ENCODE results near the gene GABBR2. TPM values are rescaled to one million over a fixed set of nuclear protein-coding genes. Genes with fewer than 3 reads are reported as not detected.

Gene GABBR2
- total and polyA plus RNA-seq, 2 of the 8 experiments (the other 6 are each of a cell fraction or from before 2014, with no cell fraction given), result 0.50 to 1.2 TPM

GRCh38 chr9:98378794-98379193, 329.9 kb downstream of the GABBR2 start:
- CTCF ChIA-PET (ENCODE audit: partially characterized antibody), result interaction anchor here (0.6 to 2.7 kb wide), 5 partner anchors 14 to 334 kb away, joined by 3 to 8 read pairs (median 5); no protein-coding TSS in a partner anchor
- Histone ChIP-seq H4K5ac (ENCODE audit: insufficient read length, low read depth, low read length) (no peak overlapping the region), H4K91ac (replicated peaks; ENCODE audit: insufficient read length, low read length) (no peak overlapping the region), H3K4me2 (ENCODE audit: insufficient read depth in 1 of 2, low read depth in 2 of 2, low read length in 2 of 2) (no peak overlapping the region), H2BK120ac (replicated peaks; ENCODE audit: low read depth, low read length) (no peak overlapping the region), H3K9me3 (ENCODE audit: insufficient read depth in 2 of 2, low read depth in 1 of 2, low read length in 1 of 2) (no peaks in the 10 kb centered on the region), H3K4ac (replicated peaks; ENCODE audit: insufficient read length, low read depth, low read length) (no peak overlapping the region), H3K23me2 (ENCODE audit: low read depth, low read length) (no peaks in the 10 kb centered on the region), H3K79me1 (ENCODE audit: low read depth, low read length) (no peaks in the 10 kb centered on the region), H3K9ac (replicated peaks in 1 of 4; ENCODE audit: extremely low read depth in 1 of 4, low read depth in 3 of 4, low read length in 3 of 4) (no peak overlapping the region), H4K8ac (ENCODE audit: extremely low read depth, insufficient read depth, low read length) (no peak overlapping the region), H3K23ac (ENCODE audit: insufficient read length) (no peak overlapping the region), H2BK15ac (ENCODE audit: low read length) (no peak overlapping the region), H4K20me1 (replicated peaks in 1 of 2; ENCODE audit: control insufficient read depth in 1 of 2, insufficient read depth in 2 of 2, low read length in 2 of 2) (no peaks in the 10 kb centered on the region), H3K79me2 (ENCODE audit: control insufficient read depth in 1 of 2, insufficient read depth in 2 of 2, low read length in 2 of 2) (no peaks in the 10 kb centered on the region), H3K4me3 (ENCODE audit: extremely low read depth in 1 of 4, insufficient read depth in 2 of 4, low read depth in 3 of 4, low read length in 4 of 4) (no peak overlapping the region), H2AK5ac (ENCODE audit: low read depth, low read length) (no peak overlapping the region), H3K4me1 (replicated peaks in 1 of 4; ENCODE audit: control insufficient read depth in 3 of 4, insufficient read depth in 4 of 4, low read length in 3 of 4) (peaks cover 2 to 9% (median 6%) of the 10 kb centered on the region in 4 experiments; a peak in 6 of 7 replicates), H3K14ac (ENCODE audit: insufficient read length) (no peak overlapping the region), H2BK12ac (ENCODE audit: low read depth, low read length) (no peak overlapping the region), H2AFZ (ENCODE audit: low read length) (no peak overlapping the region), H3K18ac (ENCODE audit: extremely low read depth, low read length) (no peak overlapping the region), H3K36me3 (ENCODE audit: control insufficient read depth in 2 of 4, insufficient read depth in 4 of 4, low read length in 3 of 4) (no peaks in the 10 kb centered on the region), H3K27me3 (replicated peaks in 1 of 4; ENCODE audit: control insufficient read depth in 3 of 4, extremely low read depth in 1 of 4, insufficient read depth in 3 of 4, low read length in 3 of 4) (no peaks in the 10 kb centered on the region), H2BK20ac (ENCODE audit: low read length) (no peak overlapping the region), H3K56ac (replicated peaks; ENCODE audit: insufficient read length, low read depth, low read length) (no peak overlapping the region), H3K27ac (ENCODE audit: low read depth, low read length) (no peak overlapping the region), H2BK5ac (ENCODE audit: low read depth, low read length) (no peak overlapping the region)
- no peak for TF ChIP-seq GTF2F1 (IDR thresholded peaks at IDR 0.05; ENCODE audit: borderline replicate concordance, low read depth, low read length)
- TF ChIP-seq SIX5 (IDR thresholded peaks at IDR 0.05; ENCODE audit: low read depth, low read length), result no peak
- TF ChIP-seq CBX5 (IDR thresholded peaks at IDR 0.05; ENCODE audit: low read depth, low read length), result no peak
- TF ChIP-seq YY1 (IDR thresholded peaks at IDR 0.05; ENCODE audit: low read depth, low read length), result no peak
- TF ChIP-seq CTBP2 (IDR thresholded peaks at IDR 0.05; ENCODE audit: borderline replicate concordance, insufficient read depth, insufficient read length, low read length), result no peak
- TF ChIP-seq EP300 (IDR thresholded peaks at IDR 0.05; ENCODE audit: borderline replicate concordance in 1 of 2, low read depth in 2 of 2, low read length in 2 of 2), result no peak
- no peak for TF ChIP-seq ATF3 (IDR thresholded peaks at IDR 0.05; ENCODE audit: insufficient read depth, low read depth, low read length)
- TF ChIP-seq E2F6 (IDR thresholded peaks at IDR 0.05), result no peak
- no peak for TF ChIP-seq CBX8 (IDR thresholded peaks at IDR 0.05; ENCODE audit: borderline replicate concordance, low read depth, low read length)
- TF ChIP-seq USF2 (IDR thresholded peaks at IDR 0.05; ENCODE audit: low read length), result no peak
- TF ChIP-seq TAF7 (optimal IDR thresholded peaks at IDR 0.05; ENCODE audit: borderline replicate concordance, low read depth, low read length), result no peak
- POLR2A ChIA-PET (ENCODE audit: partially characterized antibody), result no interaction called here
- WGBS, 2 experiments (ENCODE audit: extremely low coverage in 1 of 2, insufficient coverage in 1 of 2, insufficient read length in 1 of 2, insufficient replicate concordance in 2 of 2, low coverage in 1 of 2, low lambda C conversion rate in 2 of 2, missing lambda C conversion rate in 1 of 2), result 91% methylated on average over 5 of the region's 5 CpGs; no CpG with 5 or more reads in 1 of the 2 experiments
- DNase-seq (ENCODE audit: low read depth in 1 of 2, low spot score in 2 of 2) (no peak), FAIRE-seq (no peak)

All from H1 (cell line).